Neural progenitor cell (in vitro differentiated cells): ENCODE results near the gene HNRNPL. TPM values are rescaled to one million over a fixed set of nuclear protein-coding genes. Genes with fewer than 3 reads are reported as not detected.
"Not testable (repeated sequence)": the region's sequence is repeated elsewhere in the genome, so short reads cannot be mapped to it uniquely, and the experiment has no call there.

Experiments used
- DNase-seq: peaks from one replicate; pipeline ENCODE4 v3.0.0-alpha.2; 2016; ENCODE audit warnings: low spot score
- H2AFZ ChIP-seq: fragments of 200-600 bp; sonication (generic); replicated peaks from 2 replicates; pipeline ENCODE4 v1.6.1; 2016; ENCODE audit warnings: antibody characterized with exemption
- H3F3A ChIP-seq: fragments of 200-600 bp; sonication (generic); 2 replicates; pipeline ENCODE4 v1.6.1; 2016; ENCODE audit warnings: antibody characterized with exemption, low read depth
- H3K27ac ChIP-seq: fragments of 200-600 bp; sonication (generic); 2 replicates; pipeline ENCODE4 v1.5.1; 2016; ENCODE audit warnings: mild to moderate bottlenecking
- H3K27me3 ChIP-seq: fragments of 200-600 bp; sonication (generic); 2 replicates; pipeline ENCODE4 v1.6.1; 2016; ENCODE audit warnings: mild to moderate bottlenecking, moderate library complexity
- H3K36me3 ChIP-seq: fragments of 200-600 bp; sonication (generic); 2 replicates; pipeline ENCODE4 v1.5.1; 2016
- H3K4me1 ChIP-seq: fragments of 200-600 bp; sonication (generic); 2 replicates; pipeline ENCODE4 v1.6.1; 2016; ENCODE audit warnings: mixed run types
- H3K4me2 ChIP-seq: fragments of 200-600 bp; sonication (generic); 2 replicates; pipeline ENCODE4 v1.6.1; 2016
- H3K4me3 ChIP-seq: fragments of 200-600 bp; sonication (generic); 2 replicates; pipeline ENCODE4 v1.5.1; 2016
- H3K79me2 ChIP-seq: fragments of 200-600 bp; sonication (generic); 2 replicates; pipeline ENCODE4 v1.6.1; 2016; ENCODE audit warnings: low read depth
- H3K9ac ChIP-seq: fragments of 200-600 bp; sonication (generic); 2 replicates; pipeline ENCODE4 v1.6.1; 2016
- H3K9me3 ChIP-seq: fragments of 200-600 bp; sonication (generic); 2 replicates; pipeline ENCODE4 v1.5.1; 2016; ENCODE audit warnings: low read depth
- H4K20me1 ChIP-seq: fragments of 200-600 bp; sonication (generic); 2 replicates; pipeline ENCODE4 v1.6.1; 2016; ENCODE audit warnings: low read depth
- H3K27ac Mint-ChIP-seq: 3 replicates; pipeline ENCODE4 v1.8.0; 2021; ENCODE audit warnings: mixed read lengths
- H3K27me3 Mint-ChIP-seq: 2 replicates; pipeline ENCODE4 v1.8.0; 2022; ENCODE audit warnings: low read depth, mild to moderate bottlenecking, inconsistent platforms, moderate library complexity, mixed read lengths; ENCODE audit not compliant: insufficient read depth
- H3K36me3 Mint-ChIP-seq: 3 replicates; pipeline ENCODE4 v1.8.0; 2021; ENCODE audit warnings: mixed read lengths
- H3K4me1 Mint-ChIP-seq: 3 replicates; pipeline ENCODE4 v1.8.0; 2021; ENCODE audit warnings: mixed read lengths
- H3K4me3 Mint-ChIP-seq: 3 replicates; pipeline ENCODE4 v1.8.0; 2021; ENCODE audit warnings: mild to moderate bottlenecking, moderate library complexity, mixed read lengths
- H3K9me3 Mint-ChIP-seq: 3 replicates; pipeline ENCODE4 v1.8.0; 2020; ENCODE audit warnings: mixed read lengths
- EZH2 ChIP-seq: fragments of 200-600 bp; sonication (generic); IDR thresholded peaks from 2 replicates; pipeline ENCODE4 v1.6.1; 2017; ENCODE audit warnings: antibody characterized with exemption, mild to moderate bottlenecking, moderate library complexity
- EZH2phosphoT487 ChIP-seq: fragments of 200-600 bp; sonication (generic); IDR thresholded peaks from 2 replicates; pipeline ENCODE4 v1.6.1; 2017; ENCODE audit warnings: antibody characterized with exemption
- total RNA-seq: library from RNA; depleted of rRNA; stranded (reverse); fragments of >200 nt; gene quantifications from 2 replicates; pipeline ENCODE4 v1.2.3, GENCODE V29; 2015; ENCODE audit warnings: low replicate concordance
- TF ChIP-seq, protein P1 (sequence below): fragments of 200-600 bp; sonication (generic); IDR thresholded peaks from 2 replicates; pipeline ENCODE4 v1.5.1; 2017; ENCODE audit warnings: antibody characterized with exemption, mild to moderate bottlenecking

Gene HNRNPL
- total RNA-seq, 1 donor from 2014 or later, result 436 TPM

DNA sequence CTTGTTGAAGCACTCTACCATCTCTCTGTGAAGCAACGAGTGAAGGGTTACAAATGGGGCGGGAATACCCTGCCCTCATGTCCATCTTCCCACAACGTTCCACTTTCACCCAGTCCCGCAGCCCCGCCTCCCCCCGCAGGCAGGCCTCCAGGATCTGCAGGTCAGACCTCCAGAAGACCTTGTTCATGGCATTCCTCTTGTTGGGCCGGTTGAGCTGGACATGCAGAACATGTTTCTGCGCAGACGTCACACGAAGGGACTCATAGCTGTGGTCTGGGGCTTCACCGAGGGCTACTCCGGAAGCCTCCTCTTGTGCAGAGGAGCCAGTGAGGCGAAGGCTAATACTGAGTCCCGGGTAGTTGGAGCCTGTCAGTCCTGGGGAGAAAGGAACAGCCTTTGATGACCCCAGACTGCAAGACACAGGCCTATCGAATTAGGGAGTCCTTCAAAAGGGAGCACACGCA is 18.6 kb downstream of the HNRNPL start:
- no peak overlapping the region for H3K27ac ChIP-seq
- peak overlapping the region; percentile 92 for H3K4me2 ChIP-seq
- peak overlapping the region; percentile 50 for H3K9ac ChIP-seq
- H3K4me1 ChIP-seq, result peaks cover 8% of the 10 kb centered on the region
- peaks cover 40% of the 10 kb centered on the region for H3F3A ChIP-seq
- peak overlapping the region; percentile 91 for H3K27ac Mint-ChIP-seq
- peak overlapping the region; percentile 92 for H2AFZ ChIP-seq
- no peaks in the 10 kb centered on the region for H3K27me3 ChIP-seq
- peaks cover 8% of the 10 kb centered on the region for H3K36me3 ChIP-seq
- DNase-seq, result peak; percentile 56
- peaks cover 2% of the 10 kb centered on the region for H4K20me1 ChIP-seq
- H3K36me3 Mint-ChIP-seq, result peaks cover 27% of the 10 kb centered on the region
- H3K79me2 ChIP-seq, result peaks cover 10% of the 10 kb centered on the region
- no peak for TF ChIP-seq EZH2phosphoT487
- TF ChIP-seq EZH2, result no peak
- TF ChIP-seq, protein P1, sequence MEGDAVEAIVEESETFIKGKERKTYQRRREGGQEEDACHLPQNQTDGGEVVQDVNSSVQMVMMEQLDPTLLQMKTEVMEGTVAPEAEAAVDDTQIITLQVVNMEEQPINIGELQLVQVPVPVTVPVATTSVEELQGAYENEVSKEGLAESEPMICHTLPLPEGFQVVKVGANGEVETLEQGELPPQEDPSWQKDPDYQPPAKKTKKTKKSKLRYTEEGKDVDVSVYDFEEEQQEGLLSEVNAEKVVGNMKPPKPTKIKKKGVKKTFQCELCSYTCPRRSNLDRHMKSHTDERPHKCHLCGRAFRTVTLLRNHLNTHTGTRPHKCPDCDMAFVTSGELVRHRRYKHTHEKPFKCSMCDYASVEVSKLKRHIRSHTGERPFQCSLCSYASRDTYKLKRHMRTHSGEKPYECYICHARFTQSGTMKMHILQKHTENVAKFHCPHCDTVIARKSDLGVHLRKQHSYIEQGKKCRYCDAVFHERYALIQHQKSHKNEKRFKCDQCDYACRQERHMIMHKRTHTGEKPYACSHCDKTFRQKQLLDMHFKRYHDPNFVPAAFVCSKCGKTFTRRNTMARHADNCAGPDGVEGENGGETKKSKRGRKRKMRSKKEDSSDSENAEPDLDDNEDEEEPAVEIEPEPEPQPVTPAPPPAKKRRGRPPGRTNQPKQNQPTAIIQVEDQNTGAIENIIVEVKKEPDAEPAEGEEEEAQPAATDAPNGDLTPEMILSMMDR, result no peak
- peak overlapping the region; percentile 73 for H3K4me3 ChIP-seq
- peak overlapping the region; percentile 91 for H3K4me3 Mint-ChIP-seq
- H3K9me3 ChIP-seq, result no peaks in the 10 kb centered on the region
- H3K9me3 Mint-ChIP-seq, result no peaks in the 10 kb centered on the region
- peaks cover 21% of the 10 kb centered on the region for H3K4me1 Mint-ChIP-seq
- peaks cover 5% of the 10 kb centered on the region for H3K27me3 Mint-ChIP-seq

DNA sequence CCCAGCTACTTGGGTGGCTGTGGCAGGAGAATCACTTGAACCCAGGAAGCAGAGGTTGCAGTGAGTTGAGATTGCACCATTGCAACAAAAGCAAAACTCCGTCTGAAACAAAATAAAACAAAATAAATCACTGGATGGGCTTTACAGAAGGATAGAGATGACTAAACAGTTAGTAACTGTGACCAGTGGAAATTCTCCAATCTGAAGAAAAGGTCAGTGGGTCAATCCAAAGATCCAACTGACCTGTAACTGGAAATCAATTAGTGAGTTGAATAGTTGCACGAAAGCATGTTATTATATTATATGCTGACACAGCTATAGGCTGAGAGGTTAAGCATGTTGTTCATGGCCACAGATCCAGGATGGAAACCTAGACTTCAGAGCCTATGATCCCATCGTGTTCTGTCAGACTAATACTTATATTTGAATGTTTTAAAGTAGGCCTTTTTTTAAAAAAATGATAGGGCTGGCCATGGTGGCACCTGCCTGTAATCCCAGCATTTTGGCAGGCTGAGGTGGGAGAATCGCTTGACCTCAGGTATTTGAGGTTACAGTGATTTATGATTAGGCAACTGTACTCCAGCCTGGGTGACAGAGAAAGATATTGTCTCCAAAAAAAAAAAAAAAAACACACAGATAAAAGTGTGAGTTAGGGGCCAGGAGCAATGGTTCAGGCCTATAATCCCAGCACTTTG is 19.6 kb downstream of the HNRNPL start:
- Histone ChIP-seq H2AFZ (no peak overlapping the region), H3K4me2 (no peak overlapping the region), H3K4me3 (no peak overlapping the region), H3F3A (peaks cover 32% of the 10 kb centered on the region), H3K4me1 (peaks cover 9% of the 10 kb centered on the region), H3K9me3 (no peaks in the 10 kb centered on the region), H3K9ac (no peak overlapping the region), H3K27ac (no peak overlapping the region), H3K79me2 (peaks cover 10% of the 10 kb centered on the region), H3K27me3 (no peaks in the 10 kb centered on the region), H3K36me3 (peaks cover 8% of the 10 kb centered on the region), H4K20me1 (no peaks in the 10 kb centered on the region)
- no peak for DNase-seq
- Mint-ChIP-seq H3K36me3 (peaks cover 24% of the 10 kb centered on the region), H3K27ac (no peak overlapping the region), H3K9me3 (no peaks in the 10 kb centered on the region), H3K4me1 (peaks cover 25% of the 10 kb centered on the region), H3K27me3 (peaks cover 4% of the 10 kb centered on the region), H3K4me3 (peak overlapping the region; percentile 91)
- TF ChIP-seq, protein P1, result no peak
- TF ChIP-seq EZH2, result no peak
- no peak for TF ChIP-seq EZH2phosphoT487

DNA sequence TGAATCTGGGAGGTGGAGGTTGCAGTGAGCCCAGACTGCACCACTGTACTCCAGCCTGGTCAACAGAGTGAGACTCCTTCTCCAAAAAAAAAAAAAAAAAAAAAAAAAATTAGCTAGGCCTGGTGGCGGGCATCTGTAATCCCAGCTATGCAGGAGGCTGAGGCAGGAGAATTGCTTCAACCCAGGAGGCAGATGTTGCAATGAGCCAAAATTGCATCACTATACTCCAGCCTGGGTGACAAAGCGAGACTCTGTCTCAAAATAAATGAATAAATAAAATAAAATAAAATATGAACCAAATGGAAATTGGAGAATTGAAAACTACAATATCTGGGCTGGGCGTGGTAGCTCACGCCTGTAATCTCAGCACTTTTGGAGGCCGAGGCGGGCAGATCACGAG is 20.6 kb downstream of the HNRNPL start:
- H3K4me3 ChIP-seq, H3K9me3 ChIP-seq, H3K27me3 ChIP-seq, DNase-seq, H2AFZ ChIP-seq, H3K4me2 ChIP-seq, H3K36me3 ChIP-seq, H3K9ac ChIP-seq, H3K9me3 Mint-ChIP-seq, H4K20me1 ChIP-seq, H3K27ac Mint-ChIP-seq, H3K27ac ChIP-seq, H3K27me3 Mint-ChIP-seq: not testable (repeated sequence)
- Mint-ChIP-seq H3K4me1 (peaks cover 35% of the 10 kb centered on the region), H3K36me3 (peaks cover 22% of the 10 kb centered on the region), H3K4me3 (peak overlapping the region; percentile 33)
- peaks cover 10% of the 10 kb centered on the region for H3K79me2 ChIP-seq
- H3F3A ChIP-seq, result peaks cover 33% of the 10 kb centered on the region
- H3K4me1 ChIP-seq, result peaks cover 19% of the 10 kb centered on the region

GRCh38 chr19:38826856-38827551 is 22.8 kb downstream of the HNRNPL start:
- H3F3A ChIP-seq, result peaks cover 19% of the 10 kb centered on the region
- Mint-ChIP-seq H3K4me3 (no peak overlapping the region), H3K4me1 (peaks cover 43% of the 10 kb centered on the region), H3K27ac (peak overlapping the region; percentile 57), H3K9me3 (peaks cover 6% of the 10 kb centered on the region), H3K27me3 (peaks cover 7% of the 10 kb centered on the region), H3K36me3 (peaks cover 36% of the 10 kb centered on the region)
- no peak overlapping the region for H3K4me3 ChIP-seq
- H3K9ac ChIP-seq, result no peak overlapping the region
- H2AFZ ChIP-seq, result no peak overlapping the region
- TF ChIP-seq, protein P1, result no peak
- no peak for TF ChIP-seq EZH2
- TF ChIP-seq EZH2phosphoT487, result no peak
- peaks cover 3% of the 10 kb centered on the region for H4K20me1 ChIP-seq
- peaks cover 8% of the 10 kb centered on the region for H3K36me3 ChIP-seq
- H3K27me3 ChIP-seq, result no peaks in the 10 kb centered on the region
- peaks cover 17% of the 10 kb centered on the region for H3K79me2 ChIP-seq
- no peaks in the 10 kb centered on the region for H3K9me3 ChIP-seq
- H3K4me2 ChIP-seq, result no peak overlapping the region
- H3K27ac ChIP-seq, result no peak overlapping the region
- peaks cover 22% of the 10 kb centered on the region for H3K4me1 ChIP-seq
- no peak for DNase-seq

- not testable (repeated sequence) for H3K4me3 ChIP-seq, H3K27ac ChIP-seq, H3K9ac ChIP-seq, H3K9me3 ChIP-seq, H3K4me3 Mint-ChIP-seq, H3K36me3 ChIP-seq, H2AFZ ChIP-seq, H3K27ac Mint-ChIP-seq, H3K27me3 Mint-ChIP-seq, DNase-seq, H3K9me3 Mint-ChIP-seq, H4K20me1 ChIP-seq, H3K4me2 ChIP-seq, H3K27me3 ChIP-seq
- Histone ChIP-seq H3K4me1 (peaks cover 17% of the 10 kb centered on the region), H3F3A (peaks cover 17% of the 10 kb centered on the region), H3K79me2 (peaks cover 12% of the 10 kb centered on the region)
- Mint-ChIP-seq H3K4me1 (peaks cover 36% of the 10 kb centered on the region), H3K36me3 (peaks cover 33% of the 10 kb centered on the region)
Measured at GRCh38 chr19:38825936-38826335, 23.9 kb downstream of the HNRNPL start.
